HepG2 (cell line): ENCODE results near the gene CCDC9B.

Experiments
- BHLHE40 ChIP-seq: IDR thresholded peaks from 2 replicates; pipeline ENCODE4 v1.6.1; 2011; ENCODE audit warnings: low read length, improper control_type of control experiment
- EP300 ChIP-seq, 3 experiments: sonication (generic) in 1 of 3; formaldehyde crosslinking in 1 of 3; IDR thresholded peaks; 2 replicates each; pipeline versions ENCODE4 v1.5.1 to v1.6.1; 2011 to 2020; ENCODE audit warnings: low read depth in 2 of 3, low read length in 2 of 3, borderline replicate concordance in 1 of 3, improper control_type of control experiment in 1 of 3, mild to moderate bottlenecking in 1 of 3, missing genetic modification reagents in 1 of 3, moderate library complexity in 1 of 3
- GZF1 ChIP-seq: sonication (generic); formaldehyde crosslinking; IDR thresholded peaks from 2 replicates; pipeline ENCODE4 v1.5.1; 2020; ENCODE audit warnings: mild to moderate bottlenecking, missing genetic modification reagents
- JDP2 ChIP-seq: sonication (generic); formaldehyde crosslinking; IDR thresholded peaks from 2 replicates; pipeline ENCODE4 v1.8.1; 2022; ENCODE audit warnings: missing genetic modification reagents, borderline replicate concordance
- ZBTB7A ChIP-seq: sonication (generic); formaldehyde crosslinking; IDR thresholded peaks from 2 replicates; pipeline ENCODE4 v1.8.0; 2022; ENCODE audit warnings: mild to moderate bottlenecking, missing genetic modification reagents
- ZNF24 ChIP-seq: fragments of 450-650 bp; IDR thresholded peaks from 2 replicates; pipeline ENCODE4 v1.6.1; 2017; ENCODE audit warnings: antibody characterized with exemption, mild to moderate bottlenecking
- TF ChIP-seq, protein P1 (sequence below): sonication (generic); formaldehyde crosslinking; IDR thresholded peaks from 2 replicates; pipeline ENCODE4 v1.5.0; 2020; ENCODE audit warnings: mild to moderate bottlenecking, missing genetic modification reagents, moderate library complexity

DNA sequence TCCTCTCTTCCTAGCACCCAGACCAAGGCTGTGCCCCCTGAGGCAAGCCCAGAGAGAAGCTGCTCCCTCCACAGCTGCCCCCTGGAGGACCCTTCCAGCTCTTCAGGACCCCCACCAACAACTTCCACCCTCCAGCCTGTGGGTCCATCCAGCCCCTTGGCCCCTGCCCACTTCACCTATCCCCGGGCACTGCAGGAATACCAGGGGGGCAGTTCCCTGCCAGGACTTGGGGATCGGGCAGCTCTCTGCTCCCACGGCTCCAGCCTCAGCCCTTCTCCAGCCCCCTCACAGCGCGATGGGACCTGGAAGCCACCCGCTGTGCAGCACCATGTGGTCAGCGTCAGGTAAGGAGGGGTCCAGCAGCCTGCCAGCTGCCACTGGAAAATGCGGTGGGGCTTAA, 22.9 kb upstream of the CCDC9B start:
- TF ChIP-seq GZF1 (no peak), EP300 (IDR thresholded peaks at IDR 0.05; ENCODE audit: low read depth in 2 of 2, low read length in 2 of 2) (no peak), EP300 (CRISPR knock-in tag; IDR thresholded peaks at IDR 0.05; ENCODE audit: borderline replicate concordance) (no peak), ZBTB7A (CRISPR knock-in tag) (no peak), ZNF24 (no peak), BHLHE40 (no peak), JDP2 (no peak)
- TF ChIP-seq, protein P1, sequence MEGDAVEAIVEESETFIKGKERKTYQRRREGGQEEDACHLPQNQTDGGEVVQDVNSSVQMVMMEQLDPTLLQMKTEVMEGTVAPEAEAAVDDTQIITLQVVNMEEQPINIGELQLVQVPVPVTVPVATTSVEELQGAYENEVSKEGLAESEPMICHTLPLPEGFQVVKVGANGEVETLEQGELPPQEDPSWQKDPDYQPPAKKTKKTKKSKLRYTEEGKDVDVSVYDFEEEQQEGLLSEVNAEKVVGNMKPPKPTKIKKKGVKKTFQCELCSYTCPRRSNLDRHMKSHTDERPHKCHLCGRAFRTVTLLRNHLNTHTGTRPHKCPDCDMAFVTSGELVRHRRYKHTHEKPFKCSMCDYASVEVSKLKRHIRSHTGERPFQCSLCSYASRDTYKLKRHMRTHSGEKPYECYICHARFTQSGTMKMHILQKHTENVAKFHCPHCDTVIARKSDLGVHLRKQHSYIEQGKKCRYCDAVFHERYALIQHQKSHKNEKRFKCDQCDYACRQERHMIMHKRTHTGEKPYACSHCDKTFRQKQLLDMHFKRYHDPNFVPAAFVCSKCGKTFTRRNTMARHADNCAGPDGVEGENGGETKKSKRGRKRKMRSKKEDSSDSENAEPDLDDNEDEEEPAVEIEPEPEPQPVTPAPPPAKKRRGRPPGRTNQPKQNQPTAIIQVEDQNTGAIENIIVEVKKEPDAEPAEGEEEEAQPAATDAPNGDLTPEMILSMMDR, result no peak
